NCI-H345 treated with DMSO at 0.1 percent for 48 hours (cell line): ENCODE data around the gene CCDC106.

ENCODE experiments used
- DNase-seq: peaks from one replicate; lab custom pipeline; 2025; ENCODE audit not compliant: unreplicated experiment; lab: John Stamatoyannopoulos, UW

Gene CCDC106

GRCh38 chr19:55650126-55650557 is 2.1 kb downstream of the CCDC106 start:
- no peak for DNase-seq

GRCh38 chr19:55650602-55651230 is 2.7 kb downstream of the CCDC106 start:
- DNase-seq = no peak

- no peak for DNase-seq
These were observed 3.2 kb downstream of the CCDC106 start for GRCh38 chr19:55651236-55651635.

DNA sequence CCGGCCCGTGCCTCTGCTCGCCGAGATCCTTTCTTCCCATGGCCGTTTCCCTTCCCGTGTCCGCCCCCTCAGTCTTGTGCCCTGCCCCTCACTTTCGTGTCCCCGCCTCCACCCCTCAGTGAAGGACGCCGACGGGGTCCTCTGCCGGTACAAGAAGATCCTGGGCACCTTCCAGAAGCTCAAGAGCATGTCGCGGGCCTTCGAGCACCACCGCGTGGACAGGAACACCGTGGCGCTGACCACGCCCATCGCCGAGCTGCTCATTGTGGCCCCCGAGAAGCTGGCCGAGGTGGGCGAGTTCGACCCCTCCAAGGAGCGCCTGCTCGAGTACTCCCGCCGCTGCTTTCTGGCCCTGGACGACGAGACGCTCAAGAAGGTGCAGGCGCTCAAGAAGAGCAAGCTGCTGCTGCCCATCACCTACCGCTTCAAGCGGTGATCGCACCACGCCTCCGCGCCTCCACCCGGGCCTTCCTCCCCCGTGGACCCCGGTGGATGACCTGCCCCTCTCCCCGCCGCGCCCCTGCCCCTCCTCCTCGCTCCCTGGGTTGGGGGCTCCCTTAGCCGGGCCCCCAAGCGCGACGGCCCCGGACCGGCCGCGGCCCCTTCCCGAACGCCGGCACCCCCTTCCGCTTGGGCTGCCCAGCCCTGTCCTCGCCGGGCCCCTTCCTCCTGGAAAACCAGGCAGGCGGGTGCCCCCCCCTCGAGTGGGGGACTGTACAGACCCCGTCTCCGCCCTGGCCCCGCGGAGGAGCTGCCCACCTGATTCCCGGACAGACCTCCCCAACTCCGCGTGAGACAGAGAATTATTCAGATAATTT is 4.5 kb downstream of the CCDC106 start:
- DNase-seq = no peak

DNA sequence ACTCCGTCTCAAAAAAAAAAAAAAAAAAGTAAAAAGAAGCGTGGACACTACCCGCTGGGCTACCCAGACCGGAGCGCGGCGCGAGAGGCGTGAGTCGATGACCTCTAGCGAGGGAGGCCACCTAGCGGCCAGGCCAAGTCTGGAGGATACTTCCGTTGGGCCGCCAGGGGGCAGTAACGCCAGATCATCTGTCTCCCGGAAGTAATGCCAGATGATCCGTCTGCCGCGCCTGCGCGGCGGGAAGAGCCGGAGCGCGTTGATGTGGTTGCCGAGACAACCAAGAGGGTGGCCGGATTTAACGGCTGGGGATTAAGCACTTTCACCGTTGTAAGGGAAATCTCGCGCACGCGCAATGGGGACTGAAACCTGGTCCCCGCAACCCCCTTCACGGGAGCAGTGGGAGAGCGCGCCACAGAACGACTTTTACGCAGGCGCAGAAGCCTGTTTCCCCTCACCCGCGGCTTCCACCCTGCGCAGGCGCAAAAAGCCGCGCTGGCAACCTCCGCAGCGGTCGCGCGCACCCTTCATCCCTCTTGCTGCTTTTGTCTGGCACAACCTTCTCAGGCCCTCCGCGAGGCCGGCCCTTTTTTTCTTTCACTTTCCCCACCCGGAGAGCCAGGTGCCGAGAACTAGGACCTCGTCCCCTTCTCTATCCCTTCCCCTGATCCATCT is 5.8 kb downstream of the CCDC106 start:
- DNase-seq = peak; percentile 90

DNA sequence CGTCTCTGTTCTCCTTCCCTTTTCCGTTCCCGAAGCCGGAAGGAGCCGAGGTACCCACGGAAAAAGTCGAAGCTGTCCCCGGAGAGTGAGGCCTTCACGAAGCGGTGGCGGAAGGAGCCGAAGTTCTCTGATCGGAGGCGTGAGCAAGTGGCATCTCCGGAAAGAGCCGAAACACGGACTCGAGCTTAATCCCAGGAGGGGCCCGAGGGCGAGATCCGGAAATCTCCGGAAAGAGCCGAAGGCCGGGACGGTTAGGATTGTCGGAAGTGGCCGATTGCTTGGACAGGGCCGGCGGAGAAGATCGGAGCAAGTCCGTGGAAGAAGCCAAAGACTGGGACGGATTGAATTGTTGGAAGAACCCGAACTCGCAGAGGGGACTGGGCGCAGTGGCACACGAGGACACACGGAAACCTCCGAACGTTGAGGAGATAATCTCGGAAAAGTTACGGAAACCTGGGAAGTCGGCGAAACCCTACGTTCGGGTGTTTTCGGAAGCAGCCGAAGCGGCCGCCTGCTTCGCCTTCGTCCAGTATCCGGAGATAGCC is 6.4 kb downstream of the CCDC106 start:
- DNase-seq = peak; percentile 87

DNA sequence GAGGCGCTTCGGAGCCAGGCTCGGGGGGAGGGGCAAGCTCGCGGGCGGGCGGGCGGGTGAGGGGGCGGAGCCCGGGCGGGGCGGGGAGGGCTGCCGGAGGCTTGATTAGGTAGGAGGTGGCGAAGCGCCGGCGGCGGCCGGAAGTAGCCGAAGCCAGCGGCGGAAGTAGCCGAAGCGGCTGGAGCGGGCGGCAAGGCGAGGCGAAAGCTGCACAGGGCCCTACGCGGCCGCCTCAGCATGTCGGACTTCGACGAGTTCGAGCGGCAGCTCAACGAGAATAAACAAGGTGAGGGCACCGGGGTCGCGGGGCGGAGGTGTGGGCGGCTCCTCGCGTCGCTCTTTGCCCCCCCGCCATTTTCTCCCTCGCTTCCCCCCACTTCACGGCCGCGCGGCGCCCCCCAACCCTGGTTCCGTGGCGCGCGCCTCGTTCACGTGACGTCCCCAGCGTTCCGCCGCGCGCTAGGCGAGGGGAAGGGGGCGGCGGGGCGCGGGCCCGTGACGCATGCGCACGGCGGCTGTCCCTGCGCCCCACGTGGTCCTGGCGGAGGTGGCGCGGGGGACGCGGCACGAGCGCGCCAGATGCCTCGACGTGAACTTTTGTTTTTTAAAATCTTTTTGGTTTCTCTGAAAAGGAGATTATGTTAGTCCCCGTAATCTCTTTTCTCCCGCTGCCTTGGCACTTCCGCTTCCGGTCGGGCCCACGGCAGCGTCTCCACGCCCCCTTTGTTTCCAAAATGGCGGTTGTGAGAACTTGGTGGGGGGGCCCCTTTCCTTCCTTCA is 7.0 kb downstream of the CCDC106 start, which contains the start of gene U2AF2:
U2AF2 (plus strand) TSS at position 168 of the 780 bp plus-strand sequence; CDS start at position 238, 70 bp downstream.
- peak; percentile 23 for DNase-seq

DNA sequence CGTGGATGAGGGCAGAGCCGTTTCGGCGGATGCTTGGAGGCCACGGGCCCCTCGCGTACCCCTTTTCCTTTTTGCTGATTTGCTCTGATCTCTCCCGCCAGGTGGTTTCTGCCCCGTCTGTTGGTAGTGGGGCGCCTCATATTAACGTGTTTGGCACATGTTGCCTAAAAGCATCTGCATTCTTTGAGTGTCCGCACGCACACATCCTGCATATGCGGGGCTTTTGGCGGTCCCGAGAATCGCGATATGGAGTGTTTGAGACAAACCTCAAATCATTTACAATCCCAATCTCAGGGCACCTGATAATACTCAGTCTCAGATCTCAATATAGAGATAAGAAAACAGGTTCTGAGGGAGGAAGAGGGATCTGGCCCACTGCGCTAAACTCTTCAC is 7.6 kb downstream of the CCDC106 start:
- DNase-seq = no peak

DNA sequence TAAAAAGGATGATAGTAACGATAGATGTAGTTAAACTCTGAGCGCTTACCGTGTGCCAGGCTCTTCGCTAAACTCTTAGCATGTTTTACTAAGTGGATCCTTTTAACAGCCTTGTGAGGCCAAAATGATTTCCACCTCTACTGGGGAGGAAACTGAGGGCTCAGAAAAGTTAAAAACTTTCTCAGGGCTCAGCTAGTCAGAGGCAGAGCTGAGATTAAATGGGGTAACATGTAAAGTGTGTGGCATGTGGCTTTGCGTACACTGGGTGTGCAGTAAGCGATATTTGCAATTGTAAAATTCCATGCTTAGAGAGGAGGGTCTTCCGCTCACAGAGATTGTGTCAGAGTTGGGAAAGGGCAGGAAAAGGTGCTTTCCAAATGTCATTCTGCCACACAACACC is 8.5 kb downstream of the CCDC106 start:
- DNase-seq = no peak

- no peak for DNase-seq
These were observed 9.2 kb downstream of the CCDC106 start for GRCh38 chr19:55656988-55657747.

- DNase-seq = no peak
These were observed 10.9 kb downstream of the CCDC106 start for GRCh38 chr19:55658846-55659459.

GRCh38 chr19:55659822-55660221 is 11.8 kb downstream of the CCDC106 start:
- no peak for DNase-seq

DNA sequence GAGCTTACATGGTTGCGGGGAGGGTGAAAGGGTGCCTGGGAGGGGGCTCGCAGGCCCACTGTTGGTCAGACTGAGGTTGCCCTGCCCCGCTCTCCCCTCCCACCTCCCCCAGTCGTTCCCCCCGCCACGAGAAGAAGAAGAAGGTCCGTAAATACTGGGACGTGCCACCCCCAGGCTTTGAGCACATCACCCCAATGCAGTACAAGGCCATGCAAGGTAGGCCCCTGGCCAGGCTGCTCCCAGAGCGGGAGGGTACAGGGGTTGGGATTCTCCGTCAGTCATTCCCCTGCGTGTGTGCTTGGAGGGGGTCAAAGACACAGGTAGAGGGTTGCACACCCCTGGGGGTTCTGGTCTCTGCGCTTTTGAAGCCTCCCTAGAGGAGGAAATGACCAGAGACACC is 12.4 kb downstream of the CCDC106 start:
- no peak for DNase-seq

- DNase-seq = no peak
These were observed 13.0 kb downstream of the CCDC106 start for GRCh38 chr19:55660991-55661390.

DNA sequence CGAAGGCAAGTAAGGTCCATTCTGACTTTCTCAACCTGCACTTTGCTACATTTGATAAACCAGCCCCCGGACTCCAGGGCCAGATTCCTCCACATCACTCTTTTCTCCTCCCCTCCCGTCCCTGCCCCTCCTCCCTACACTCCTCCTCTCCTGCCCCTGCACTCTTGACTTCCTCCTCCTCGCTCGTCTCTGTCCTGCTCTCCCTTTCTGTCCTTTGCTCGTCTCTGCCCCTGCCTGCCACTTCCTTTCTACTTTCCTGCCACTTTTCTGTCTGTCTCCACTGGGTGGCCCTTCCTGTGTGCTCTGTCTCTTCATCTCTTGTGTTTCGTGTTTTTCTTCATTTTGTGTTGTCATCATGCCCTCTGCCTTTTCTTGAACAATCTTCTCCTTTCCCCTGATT is 13.8 kb downstream of the CCDC106 start:
- no peak for DNase-seq

DNA sequence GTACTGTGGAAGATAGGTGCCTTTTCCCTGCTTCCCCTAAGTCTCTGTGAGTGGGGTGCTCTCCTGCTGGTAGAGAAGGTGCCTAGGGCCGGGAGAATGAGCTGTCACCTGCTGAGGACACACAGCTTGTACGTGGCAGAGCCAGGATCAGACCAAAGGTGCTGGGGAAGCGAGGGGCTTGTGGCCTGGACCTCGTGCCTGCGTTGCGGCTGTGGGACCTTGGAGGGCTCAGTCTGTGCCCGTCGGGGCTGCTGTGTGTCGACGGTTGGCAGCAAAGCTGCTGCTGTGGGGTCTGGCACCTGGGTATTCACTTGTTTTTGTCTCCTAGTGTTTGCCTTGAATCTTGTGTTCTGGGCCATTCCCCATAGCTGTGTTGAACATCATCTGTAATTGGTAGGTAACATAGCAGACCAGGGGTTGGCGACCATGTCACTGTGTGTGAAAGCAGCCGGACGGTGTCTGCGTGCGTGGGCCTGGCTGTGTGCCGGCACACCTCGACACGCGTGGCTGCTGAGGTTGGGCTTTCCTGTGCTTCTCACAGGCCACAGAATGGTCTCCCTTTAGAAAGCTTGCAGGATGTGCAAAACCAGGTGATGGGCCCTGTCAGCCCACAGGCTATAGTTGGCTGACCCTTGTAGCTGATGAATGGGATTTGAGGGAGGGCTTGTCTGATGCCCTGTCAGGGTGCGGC is 16.0 kb downstream of the CCDC106 start:
- DNase-seq = no peak

DNA sequence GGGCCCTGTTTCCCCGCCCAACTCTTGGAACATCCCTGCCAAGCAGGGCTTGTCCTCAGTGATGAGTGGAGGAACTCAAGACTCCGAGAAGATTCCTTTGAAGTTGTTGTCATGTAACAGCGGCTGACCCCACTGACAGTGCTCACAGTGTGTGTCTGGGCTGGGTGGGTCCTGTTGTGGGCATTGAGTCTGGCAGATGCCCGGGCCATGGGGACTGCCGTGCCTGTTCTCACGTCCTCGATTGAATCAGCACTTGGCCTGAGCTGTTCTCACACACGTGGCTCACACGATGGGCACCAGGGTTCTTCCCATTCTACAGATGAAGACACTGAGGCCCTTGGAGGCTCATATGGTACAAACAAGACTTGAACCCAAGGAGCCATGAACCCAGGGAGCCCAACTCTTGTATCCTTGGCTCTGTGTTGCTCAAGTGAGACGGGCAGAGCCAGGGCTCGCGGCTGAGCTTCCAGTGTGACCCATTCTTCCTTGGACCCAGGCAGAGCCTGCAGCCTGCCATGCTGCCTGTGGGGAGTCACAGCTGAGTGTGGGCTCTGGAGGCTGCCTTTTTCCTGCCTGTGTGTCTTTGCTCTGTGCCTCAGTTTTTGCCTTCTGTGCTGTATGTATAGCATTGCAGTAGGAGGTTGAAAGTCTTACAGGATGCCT is 18.5 kb downstream of the CCDC106 start:
- no peak for DNase-seq

DNA sequence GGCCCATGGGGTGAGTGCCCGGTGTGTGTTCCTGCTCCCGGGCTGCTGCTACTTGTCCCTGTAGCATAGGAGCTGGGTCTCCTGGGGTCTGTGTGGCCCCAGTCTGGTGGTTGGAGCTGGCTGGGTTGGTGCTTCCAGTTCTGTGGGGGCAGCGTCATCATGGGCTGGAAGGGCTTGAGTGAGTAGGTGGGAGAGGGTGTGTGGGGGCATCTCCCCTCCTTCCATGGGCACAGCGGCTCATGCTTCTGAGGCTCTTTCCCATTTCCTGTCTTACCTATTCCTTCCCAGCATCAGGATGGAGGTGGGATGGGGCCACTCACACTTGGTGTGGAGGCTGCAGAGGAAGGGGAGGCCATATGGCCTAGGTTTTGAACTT is 19.0 kb downstream of the CCDC106 start:
- DNase-seq = no peak

DNA sequence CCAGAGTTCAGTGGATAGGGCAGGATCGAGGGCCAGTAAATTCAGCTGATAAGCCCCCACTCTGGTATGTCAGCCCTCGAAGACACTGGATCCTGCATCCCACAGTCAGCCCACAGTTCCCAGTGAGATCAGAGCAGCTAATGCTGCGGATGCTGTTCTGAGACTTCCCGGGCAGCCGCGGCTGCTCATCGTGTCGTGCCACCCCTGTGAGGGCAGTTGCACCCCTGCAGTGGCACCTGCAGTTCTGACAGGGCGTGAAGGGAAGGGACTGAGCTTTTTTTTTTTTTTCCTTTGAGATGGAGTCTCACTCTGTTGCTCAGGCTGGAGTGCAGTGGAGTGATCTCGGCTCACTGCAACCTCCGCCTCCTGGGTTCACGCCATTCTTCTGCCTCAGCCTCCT is 19.5 kb downstream of the CCDC106 start:
- DNase-seq = no peak
